Erythroblast (primary cell): ENCODE data around the gene RBM28.

Source experiments
- GATA1 ChIP-seq: IDR thresholded peaks from 2 replicates; pipeline ENCODE4 v1.6.1; 2011; ENCODE audit warnings: low read depth, mild to moderate bottlenecking, control low read depth, low read length, moderate library complexity
- POLR2A ChIP-seq: IDR thresholded peaks from 2 replicates; pipeline ENCODE4 v1.6.1; 2011; ENCODE audit warnings: mild to moderate bottlenecking, low read length

GRCh38 chr7:128271942-128272481 lies 71.7 kb downstream of the RBM28 start:
- TF ChIP-seq POLR2A (no peak), GATA1 (no peak)
